Embryonic facial prominence (tissue), 1 donor: Measurements from ENCODE around the gene SETDB2.

Experiments
- DNase-seq: peaks from one replicate; pipeline ENCODE4 v3.0.0-alpha.2; 2016; ENCODE audit errors: extremely low spot score

The SETDB2 gene

DNA sequence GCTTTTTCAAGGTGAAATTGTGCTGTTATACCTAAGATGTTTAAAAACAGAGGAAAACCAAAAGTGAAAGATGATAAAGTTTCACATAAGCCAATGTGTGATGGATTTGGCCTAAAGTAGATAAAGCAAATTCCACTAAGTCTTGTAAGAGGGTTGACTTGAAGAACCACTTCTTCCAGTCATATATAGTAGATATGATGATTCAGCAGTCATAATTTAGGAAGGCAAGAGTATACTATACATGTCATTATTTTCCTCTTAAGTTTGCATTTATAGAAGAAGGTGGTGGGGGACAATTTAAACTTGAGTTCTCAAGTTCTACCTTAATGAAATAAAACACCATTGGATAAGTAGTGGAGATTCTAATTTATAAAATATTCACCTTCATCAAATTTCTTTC lies 88.9 kb downstream of the SETDB2 start:
- no peak for DNase-seq

DNA sequence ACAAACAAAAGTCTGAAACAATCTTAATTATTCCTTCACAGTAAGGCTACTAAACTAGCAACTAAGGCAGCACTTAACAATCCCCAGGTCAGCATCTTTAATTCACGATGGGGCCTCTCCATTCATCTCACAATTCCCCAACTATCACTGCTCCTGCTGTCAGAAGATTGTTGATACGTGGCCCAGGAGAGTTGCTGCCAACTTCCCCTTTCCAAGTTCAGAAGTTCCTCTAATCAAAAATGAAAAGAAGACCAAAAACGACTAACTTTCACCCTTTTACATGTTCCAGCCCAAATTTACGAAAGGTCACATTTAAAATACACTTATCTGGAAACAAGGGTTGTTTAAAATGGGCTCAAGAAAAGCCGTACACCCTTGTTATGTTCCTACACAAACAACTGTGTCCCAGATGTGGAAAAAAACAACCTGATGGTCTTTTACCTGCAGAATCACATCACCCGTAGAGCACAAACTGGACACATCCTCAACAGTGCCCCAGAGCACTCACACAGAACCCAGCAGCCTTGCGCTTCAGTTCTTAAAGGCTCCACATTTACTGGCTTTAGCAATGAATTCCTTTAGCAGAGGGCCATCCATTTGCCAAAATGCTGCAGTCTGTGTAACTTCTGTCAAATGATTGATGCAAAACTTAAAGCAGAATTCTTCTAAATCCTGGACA lies 89.7 kb downstream of the SETDB2 start:
- no peak for DNase-seq

DNA sequence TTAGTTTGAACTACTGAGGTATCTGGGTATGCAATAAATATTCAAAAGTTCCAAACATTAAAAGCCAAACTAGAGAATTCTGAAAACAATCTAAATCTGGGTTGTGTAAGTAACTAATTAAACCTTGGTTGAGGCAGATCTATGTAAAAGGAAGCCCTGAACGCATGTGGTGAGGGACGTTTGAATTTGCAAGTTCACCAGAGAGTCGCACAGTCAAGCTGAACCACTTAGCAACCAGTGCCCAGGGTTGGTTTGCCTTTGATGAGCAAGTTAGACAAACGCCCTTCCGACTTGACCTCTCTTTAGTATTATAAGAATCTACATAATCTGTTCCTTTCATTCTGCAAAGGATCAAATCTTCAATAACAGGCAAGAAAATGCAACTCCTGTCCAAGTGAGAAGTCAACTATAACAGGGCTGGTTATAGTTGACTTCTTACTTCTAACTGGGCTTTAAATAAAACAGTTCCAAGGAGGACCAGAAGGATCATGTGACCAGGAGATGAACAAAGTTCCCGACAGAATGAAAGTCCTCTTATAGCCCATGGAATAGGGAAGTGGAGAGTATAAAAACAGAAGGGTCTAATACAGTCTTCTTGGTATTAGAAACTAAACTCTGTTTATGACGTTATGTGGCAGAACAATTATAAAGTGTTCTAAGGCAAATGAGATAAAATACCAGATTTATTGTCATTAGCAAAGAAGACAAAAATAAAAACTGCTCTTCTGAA lies 92.2 kb downstream of the SETDB2 start:
- DNase-seq: no peak

DNA sequence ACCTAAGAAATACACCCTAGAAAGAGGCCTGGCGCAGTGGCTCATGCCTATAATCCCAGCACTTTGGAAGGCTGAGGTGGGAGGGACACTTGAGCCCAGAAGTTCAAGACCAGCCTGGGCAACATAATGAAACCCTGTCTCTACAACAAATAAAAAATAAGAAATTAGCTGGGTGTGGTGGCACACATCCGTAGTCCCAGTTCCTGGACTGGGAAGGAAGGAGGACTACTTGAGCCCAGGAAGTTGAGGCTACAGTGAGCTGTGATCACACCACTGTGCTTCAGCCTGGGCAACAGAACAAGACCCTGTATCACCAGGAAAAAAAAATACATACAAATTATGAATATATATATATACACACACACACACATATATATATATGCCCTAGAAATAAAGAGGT lies 94.3 kb downstream of the SETDB2 start:
- DNase-seq: no peak

DNA sequence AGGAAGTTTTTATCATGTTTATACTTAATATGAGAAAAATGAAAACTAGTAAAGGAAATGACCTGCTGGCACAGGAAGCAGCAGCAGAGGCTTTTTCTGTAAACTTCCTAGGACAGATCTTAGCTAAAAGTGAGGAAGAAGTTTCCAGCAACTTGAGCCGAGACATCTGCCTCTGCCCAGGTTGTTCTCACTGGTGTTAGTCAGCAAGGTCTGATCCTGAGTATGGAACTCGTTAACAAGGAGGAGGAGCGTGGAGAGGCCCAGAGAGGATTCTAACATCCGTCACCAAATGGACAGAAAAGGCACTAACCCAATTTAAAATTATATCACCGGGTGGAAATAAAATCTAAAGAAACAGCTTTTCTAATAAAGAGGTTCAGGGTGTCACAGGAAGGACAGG lies 95.2 kb downstream of the SETDB2 start:
- no peak for DNase-seq

DNA sequence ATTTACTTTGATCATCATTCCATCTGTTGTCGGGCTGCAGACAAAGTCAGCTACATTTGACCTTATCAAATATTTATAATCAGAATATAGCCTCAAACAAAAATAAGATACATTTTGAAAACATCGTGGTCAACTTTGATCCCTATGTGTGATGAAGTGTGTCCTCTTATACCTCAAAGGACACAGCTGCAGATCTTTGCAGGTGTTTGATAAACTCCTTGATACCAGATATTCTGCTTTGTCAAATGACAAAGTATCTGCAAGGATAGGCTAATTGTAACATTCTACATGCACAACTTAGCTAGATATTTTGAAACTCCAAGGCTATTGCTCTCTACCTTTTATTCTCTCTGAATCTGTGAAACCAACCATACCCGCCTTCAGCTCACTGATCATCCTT lies 95.7 kb downstream of the SETDB2 start:
- DNase-seq: no peak

DNA sequence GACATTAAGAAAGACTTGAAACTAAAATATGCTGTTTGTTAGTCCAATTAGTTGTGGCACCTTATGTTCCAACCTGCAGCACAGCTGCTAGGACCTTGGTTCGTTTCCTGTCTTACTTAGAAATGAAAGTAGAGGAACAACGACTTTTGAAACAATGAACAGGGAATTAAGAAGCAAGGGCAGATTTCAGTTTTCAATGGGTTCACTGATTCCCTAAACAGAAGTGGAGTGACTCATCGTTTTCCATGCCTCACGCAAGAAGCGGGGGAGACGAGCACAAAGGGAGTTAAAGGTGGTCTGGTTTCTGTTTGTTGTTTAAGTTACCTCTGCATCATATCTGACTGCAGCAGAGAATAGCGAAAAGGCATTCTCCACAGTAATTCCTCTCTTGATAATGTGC lies 96.5 kb downstream of the SETDB2 start:
- no peak for DNase-seq

DNA sequence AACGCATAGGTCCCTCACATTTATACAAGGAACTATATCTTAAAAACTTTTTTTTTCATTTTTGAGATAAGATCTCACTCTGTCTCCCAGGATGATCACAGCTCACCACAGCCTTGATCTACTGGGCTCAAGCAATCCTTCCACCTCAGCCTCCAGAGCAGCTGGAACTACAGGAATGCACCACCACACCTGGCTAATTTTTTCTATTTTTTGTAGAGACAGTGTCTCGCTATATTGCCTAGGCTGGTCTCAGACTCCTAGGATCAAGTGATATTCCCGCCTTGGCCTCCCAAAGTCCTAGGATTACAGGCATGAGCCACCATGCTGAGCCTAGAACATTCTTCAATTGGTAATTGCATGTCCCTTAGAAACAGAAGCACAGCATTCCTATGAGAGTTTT lies 99.6 kb downstream of the SETDB2 start:
- DNase-seq: no peak
